GM18951 (cell line): ENCODE data around the gene AEN.

Experiments
- POLR2A ChIP-seq: IDR thresholded peaks from 4 replicates; pipeline ENCODE4 v1.6.1; 2011; ENCODE audit warnings: mild to moderate bottlenecking; ENCODE audit not compliant: insufficient read length, insufficient read depth; ENCODE audit errors: extremely low read depth
- in situ Hi-C: fragments of 300-500 bp; cut with MboI; formaldehyde crosslinking; loops from one replicate; pipeline ENCODE4 v1.12.0; 2022; ENCODE audit warnings: low sequenced_read_pairs, mixed read lengths, inconsistent platforms; ENCODE audit not compliant: unreplicated experiment

AEN gene

GRCh38 chr15:88606070-88606794 lies 14.9 kb upstream of the AEN start:
- in situ Hi-C loops, result no loop called here
- TF ChIP-seq POLR2A, result no peak

GRCh38 chr15:88607951-88608350 lies 13.2 kb upstream of the AEN start:
- in situ Hi-C loops, result no loop called here

GRCh38 chr15:88608607-88609181 lies 12.4 kb upstream of the AEN start:
- in situ Hi-C loops, result no loop called here
- no peak for TF ChIP-seq POLR2A

More at GRCh38 chr15:88607951-88608350, 13.2 kb upstream of the AEN start:
- TF ChIP-seq POLR2A, result no peak

- in situ Hi-C loops, result no loop called here
Measured at GRCh38 chr15:88609344-88610090, 11.6 kb upstream of the AEN start.

GRCh38 chr15:88610701-88611231 lies 10.4 kb upstream of the AEN start:
- TF ChIP-seq POLR2A, result no peak
- in situ Hi-C loops, result no loop called here

More at GRCh38 chr15:88609344-88610090, 11.6 kb upstream of the AEN start:
- TF ChIP-seq POLR2A, result no peak

GRCh38 chr15:88612186-88612796 lies 8.8 kb upstream of the AEN start:
- TF ChIP-seq POLR2A, result no peak
- in situ Hi-C loops, result no loop called here

GRCh38 chr15:88613074-88613944 lies 7.8 kb upstream of the AEN start:
- no peak for TF ChIP-seq POLR2A
- in situ Hi-C loops, result no loop called here

GRCh38 chr15:88615303-88616107 lies 5.6 kb upstream of the AEN start:
- in situ Hi-C loops, result no loop called here
- TF ChIP-seq POLR2A, result no peak

- TF ChIP-seq POLR2A, result no peak
- in situ Hi-C loops, result no loop called here
Measured at GRCh38 chr15:88616240-88616639, 4.9 kb upstream of the AEN start.

- no peak for TF ChIP-seq POLR2A
- in situ Hi-C loops, result no loop called here
Measured at GRCh38 chr15:88617031-88617722, 4.0 kb upstream of the AEN start.

- in situ Hi-C loops, result no loop called here
Measured at GRCh38 chr15:88617790-88618189, 3.4 kb upstream of the AEN start.

GRCh38 chr15:88618686-88619085 lies 2.5 kb upstream of the AEN start:
- in situ Hi-C loops, result no loop called here
- TF ChIP-seq POLR2A, result no peak

More at GRCh38 chr15:88617790-88618189, 3.4 kb upstream of the AEN start:
- no peak for TF ChIP-seq POLR2A
